ELF-1 (cell line): Measurements from ENCODE around the gene TMEM117.
A peak's percentile ranks its signal among the peaks of the same experiment; 100 is the strongest.
"Not testable (repeated sequence)": the region's sequence is repeated elsewhere in the genome, so short reads cannot be mapped to it uniquely, and the experiment has no call there.

Experiments
- DNase-seq: peaks from one replicate; pipeline ENCODE4 v3.0.0-alpha.2; 2016; ENCODE audit warnings: low read depth, low spot score

Gene TMEM117

DNA sequence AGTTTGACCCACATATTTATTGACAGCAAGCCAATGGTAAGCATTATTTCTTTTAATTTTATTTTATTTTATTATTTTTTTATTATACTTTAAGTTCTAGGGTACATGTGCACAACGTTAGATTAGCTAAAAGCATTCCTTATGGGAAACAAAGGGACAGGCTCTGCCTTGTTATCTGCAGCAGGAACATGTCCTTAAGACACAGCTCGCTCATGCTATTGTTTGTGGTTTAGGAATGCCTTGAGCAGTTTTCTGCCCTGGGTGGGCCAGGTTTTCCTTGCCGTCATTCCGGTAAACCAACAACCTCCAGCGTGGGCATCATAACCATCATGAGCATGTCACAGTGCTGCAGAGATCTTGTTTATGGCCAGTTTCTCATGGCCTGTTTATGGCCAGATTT, 370.2 kb downstream of the TMEM117 start:
- no peak for DNase-seq

GRCh38 chr12:44217146-44217883, 381.4 kb downstream of the TMEM117 start:
- DNase-seq: no peak

- DNase-seq: no peak
These were observed 387.9 kb downstream of the TMEM117 start for GRCh38 chr12:44223736-44224135.

- DNase-seq: no peak
These were observed 388.7 kb downstream of the TMEM117 start for GRCh38 chr12:44224399-44225148.

- DNase-seq: no peak
These were observed 389.2 kb downstream of the TMEM117 start for GRCh38 chr12:44225149-44225510.

DNA sequence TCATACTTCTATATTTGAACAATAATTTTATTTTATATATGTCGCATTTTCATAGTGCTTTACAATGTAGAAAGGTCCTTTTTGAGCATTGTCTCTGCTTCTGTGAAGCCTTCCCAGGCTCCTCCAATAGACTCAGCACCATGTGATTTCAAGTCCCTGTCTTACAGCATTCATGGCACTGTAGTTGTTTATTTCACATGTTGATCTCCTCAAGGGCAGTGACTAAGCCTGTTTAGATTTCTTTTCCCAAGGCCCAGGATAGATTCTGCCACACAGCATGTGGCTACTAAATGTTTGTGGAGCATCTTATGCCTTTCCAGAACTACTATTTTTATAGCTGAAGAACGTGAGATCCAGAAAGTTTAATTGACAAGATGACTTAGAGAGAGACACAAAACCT, 391.7 kb downstream of the TMEM117 start:
- DNase-seq: no peak

DNA sequence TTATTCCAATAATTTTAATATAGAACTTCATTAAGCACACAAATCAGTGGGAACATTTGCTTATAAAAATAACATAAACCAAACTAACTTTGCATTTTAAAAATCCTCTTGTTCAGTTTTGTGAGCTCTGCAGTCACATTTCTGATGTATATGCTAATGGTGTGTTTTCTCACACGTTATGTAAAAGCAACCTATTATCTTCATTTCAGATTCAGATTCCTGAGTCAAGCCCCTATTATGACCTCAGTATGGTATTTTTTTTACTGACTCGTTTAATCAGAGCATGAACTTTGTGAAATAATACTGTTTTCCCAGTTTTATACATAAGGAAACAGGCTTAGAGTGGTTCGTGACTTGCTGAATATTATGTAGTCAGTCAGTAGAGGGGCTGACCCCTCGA, 394.0 kb downstream of the TMEM117 start:
- no peak for DNase-seq

GRCh38 chr12:44235674-44236073, 399.8 kb downstream of the TMEM117 start:
- no peak for DNase-seq

DNA sequence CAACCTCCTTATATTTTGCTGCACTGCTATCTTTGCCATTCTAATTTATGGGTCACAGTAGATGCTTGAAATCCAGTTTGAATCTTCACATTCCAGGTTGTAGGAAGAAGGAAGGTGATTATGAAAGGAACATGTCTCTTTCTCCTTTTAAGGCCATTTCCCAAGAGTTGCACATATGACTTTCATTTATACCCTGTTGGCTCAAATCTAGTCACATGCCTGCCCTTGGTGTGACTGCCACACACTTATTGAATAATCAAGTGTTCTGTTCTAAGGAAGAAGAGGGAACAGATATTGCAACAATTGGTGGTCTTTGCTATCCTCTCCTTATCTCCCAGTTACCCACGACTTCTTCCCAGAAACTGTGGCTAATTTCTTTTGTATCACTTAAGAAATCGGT, 404.3 kb downstream of the TMEM117 start:
- no peak for DNase-seq

- no peak for DNase-seq
These were observed 410.1 kb downstream of the TMEM117 start for GRCh38 chr12:44245932-44246331.

- no peak for DNase-seq
These were observed 410.7 kb downstream of the TMEM117 start for GRCh38 chr12:44246482-44247105.

- DNase-seq: peak; percentile 15
These were observed 411.7 kb downstream of the TMEM117 start for GRCh38 chr12:44247588-44247987.

DNA sequence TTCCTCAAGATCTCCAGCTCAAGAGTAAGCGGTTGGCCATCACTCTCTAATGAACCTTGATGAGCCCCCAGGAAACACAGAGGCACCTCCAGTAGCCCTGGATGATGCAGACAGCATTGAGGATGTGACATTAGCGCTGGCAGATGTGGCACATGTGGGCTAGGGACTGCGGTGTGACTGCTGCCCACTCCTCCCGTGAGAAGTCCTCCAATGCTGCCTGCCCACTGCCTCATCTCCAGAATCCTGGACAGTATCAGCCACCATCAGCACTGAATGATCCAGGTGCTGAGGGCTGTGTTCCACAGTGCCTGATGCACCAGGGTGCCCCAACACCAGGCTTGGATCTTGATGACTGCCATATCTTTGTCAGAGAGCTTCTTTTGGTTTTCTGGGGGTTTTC, 412.6 kb downstream of the TMEM117 start:
- DNase-seq: no peak

- DNase-seq: not testable (repeated sequence)
These were observed 414.6 kb downstream of the TMEM117 start for GRCh38 chr12:44250440-44250839.

- DNase-seq: no peak
These were observed 417.5 kb downstream of the TMEM117 start for GRCh38 chr12:44253338-44253856.

GRCh38 chr12:44258246-44258645, 422.4 kb downstream of the TMEM117 start:
- DNase-seq: no peak

DNA sequence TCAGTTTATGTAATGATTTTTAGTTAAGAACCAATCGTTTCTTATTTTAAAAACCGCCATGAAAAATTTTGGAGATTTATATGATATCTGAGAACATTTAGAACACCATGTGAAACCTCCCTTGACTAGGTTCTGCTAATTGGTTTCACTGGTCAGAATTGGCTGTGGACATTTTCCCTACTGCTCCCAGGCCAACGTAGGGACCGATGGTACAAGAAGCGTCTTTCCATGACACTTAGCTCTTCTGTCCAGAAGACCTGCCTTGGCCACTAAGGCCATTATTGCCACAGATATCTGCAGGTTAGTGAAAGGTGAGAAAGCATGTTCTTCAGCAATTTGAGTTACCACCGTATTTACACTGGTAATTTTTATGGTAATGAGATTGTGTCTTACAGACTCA, 424.0 kb downstream of the TMEM117 start:
- DNase-seq: no peak

- DNase-seq: no peak
These were observed 424.7 kb downstream of the TMEM117 start for GRCh38 chr12:44260581-44260980.

GRCh38 chr12:44285321-44285960, 449.6 kb downstream of the TMEM117 start:
- no peak for DNase-seq

GRCh38 chr12:44286336-44286735, 450.5 kb downstream of the TMEM117 start:
- no peak for DNase-seq

GRCh38 chr12:44286821-44287505, 451.1 kb downstream of the TMEM117 start:
- DNase-seq: no peak
